Jurkat, Clone E6-1 (cell line): ENCODE results near the gene HSP90B1.

Source experiments
- DNase-seq: peaks from one replicate; pipeline ENCODE4 v3.0.0-alpha.2; 2011; ENCODE audit warnings: low read depth, low spot score
- H3K4me3 ChIP-seq: 2 replicates; pipeline ENCODE4 v1.5.1; 2011; ENCODE audit warnings: mild to moderate bottlenecking, low read length, control low read depth, moderate library complexity

HSP90B1 gene

GRCh38 chr12:103965590-103966504 lies 35.6 kb downstream of the HSP90B1 start, which contains the start of gene TDG:
Gene TDG (plus strand): TSS chr12:103965872. CDS start chr12:103966038, 166 bp downstream.
- H3K4me3 ChIP-seq = peak within 1 kb of the TSS; percentile 82

GRCh38 chr12:103966736-103967135 lies 36.5 kb downstream of the HSP90B1 start:
- no peak for DNase-seq

More at GRCh38 chr12:103965590-103966504, 35.6 kb downstream of the HSP90B1 start, which contains the start of gene TDG:
- peak; percentile 98 for DNase-seq

GRCh38 chr12:103969391-103969790 lies 39.2 kb downstream of the HSP90B1 start:
- DNase-seq = no peak
- no peak overlapping the region for H3K4me3 ChIP-seq

More at GRCh38 chr12:103966736-103967135, 36.5 kb downstream of the HSP90B1 start:
- H3K4me3 ChIP-seq = peak overlapping the region; percentile 82

DNA sequence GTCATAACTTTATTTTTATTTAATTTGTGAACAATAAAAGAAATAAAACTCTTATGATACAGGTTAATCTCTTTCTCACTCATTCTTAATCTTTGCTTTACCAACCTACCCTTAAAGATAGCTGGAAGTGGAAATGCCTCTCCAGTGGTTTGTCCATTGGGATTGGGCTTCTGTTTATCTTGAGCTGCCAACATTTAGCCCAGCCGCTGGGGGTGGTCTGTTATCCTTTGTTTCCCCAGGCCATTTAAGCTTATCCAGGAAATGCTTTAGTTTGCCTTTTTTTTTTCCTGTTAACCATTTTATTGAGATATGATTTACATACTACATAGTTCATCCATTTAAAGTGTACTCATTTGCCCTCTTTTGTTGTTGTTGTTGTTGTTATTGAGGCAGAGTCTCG lies 43.7 kb downstream of the HSP90B1 start:
- no peak overlapping the region for H3K4me3 ChIP-seq

DNA sequence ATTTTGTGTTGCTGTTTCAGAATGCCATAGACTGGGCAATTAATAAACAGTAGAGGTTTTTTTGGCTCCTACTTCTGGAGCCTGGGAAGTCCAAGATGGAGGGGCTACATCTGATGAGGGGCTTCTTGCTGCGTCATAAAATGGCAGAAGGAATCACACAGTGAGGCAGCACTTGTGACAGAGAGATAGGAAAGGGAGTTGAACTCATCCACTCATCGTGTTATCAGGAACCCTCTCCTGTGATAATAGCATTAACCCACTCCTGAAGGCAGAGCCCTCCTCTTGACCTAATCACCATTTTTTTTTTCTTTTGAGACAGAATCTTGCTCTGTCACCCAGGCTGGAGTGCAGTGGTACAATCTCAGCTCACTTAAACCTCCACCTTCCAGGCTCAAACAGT lies 45.2 kb downstream of the HSP90B1 start:
- DNase-seq = no peak
- no peak overlapping the region for H3K4me3 ChIP-seq

More for the DNA sequence above, 43.7 kb downstream of the HSP90B1 start:
- DNase-seq = no peak

GRCh38 chr12:103978384-103978982 lies 48.3 kb downstream of the HSP90B1 start:
- H3K4me3 ChIP-seq = no peak overlapping the region
- DNase-seq = no peak

DNA sequence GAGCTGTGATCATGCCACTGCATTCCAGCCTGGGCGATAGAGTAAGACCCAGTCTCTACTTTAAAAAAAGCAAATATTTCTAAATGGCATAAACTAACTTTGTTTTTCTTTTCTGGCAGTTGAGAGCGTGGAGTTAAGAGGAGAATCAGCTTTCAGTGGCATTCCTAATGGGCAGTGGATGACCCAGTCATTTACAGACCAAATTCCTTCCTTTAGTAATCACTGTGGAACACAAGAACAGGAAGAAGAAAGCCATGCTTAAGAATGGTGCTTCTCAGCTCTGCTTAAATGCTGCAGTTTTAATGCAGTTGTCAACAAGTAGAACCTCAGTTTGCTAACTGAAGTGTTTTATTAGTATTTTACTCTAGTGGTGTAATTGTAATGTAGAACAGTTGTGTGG lies 56.6 kb downstream of the HSP90B1 start:
- no peak for DNase-seq
- no peak overlapping the region for H3K4me3 ChIP-seq

DNA sequence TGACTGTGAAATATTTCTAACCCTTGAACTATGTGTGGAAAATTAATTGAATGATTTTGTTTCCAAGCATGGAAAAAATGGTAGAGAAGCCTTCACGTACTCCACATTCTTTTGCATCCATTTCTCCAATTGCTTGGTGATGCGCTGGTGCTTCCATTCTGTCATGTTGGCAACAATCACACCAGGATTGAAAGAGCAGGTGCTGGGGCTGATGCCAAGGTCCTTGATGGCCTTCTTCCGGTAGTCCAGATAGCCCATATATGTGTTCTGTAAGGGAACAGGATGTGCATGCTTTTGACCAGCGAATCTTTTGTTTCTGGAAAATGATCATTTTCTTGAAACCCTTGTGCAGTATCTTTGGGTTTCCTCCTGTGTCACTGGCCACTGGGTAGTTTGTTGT lies 64.0 kb downstream of the HSP90B1 start:
- H3K4me3 ChIP-seq = no peak overlapping the region
- DNase-seq = no peak

DNA sequence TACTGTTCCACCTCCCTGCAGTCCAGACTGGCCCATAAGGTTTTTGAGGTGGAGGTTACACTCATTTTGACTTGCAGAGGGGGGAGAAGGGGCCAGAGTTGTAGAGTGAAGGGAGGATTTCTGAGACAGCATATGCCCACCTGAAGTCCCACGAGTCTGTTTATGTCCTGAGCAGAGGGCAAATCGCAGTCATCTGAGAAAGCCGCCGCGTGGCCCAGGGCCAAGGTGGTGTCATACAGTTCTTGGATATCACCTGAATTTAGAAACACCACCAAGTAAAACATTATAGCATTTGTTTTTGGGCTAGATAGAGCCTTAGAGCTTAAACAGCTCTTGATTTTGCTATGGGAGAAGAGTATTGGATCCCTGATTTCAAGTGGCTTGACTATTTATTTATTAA lies 66.4 kb downstream of the HSP90B1 start:
- DNase-seq = no peak
- H3K4me3 ChIP-seq = no peak overlapping the region

DNA sequence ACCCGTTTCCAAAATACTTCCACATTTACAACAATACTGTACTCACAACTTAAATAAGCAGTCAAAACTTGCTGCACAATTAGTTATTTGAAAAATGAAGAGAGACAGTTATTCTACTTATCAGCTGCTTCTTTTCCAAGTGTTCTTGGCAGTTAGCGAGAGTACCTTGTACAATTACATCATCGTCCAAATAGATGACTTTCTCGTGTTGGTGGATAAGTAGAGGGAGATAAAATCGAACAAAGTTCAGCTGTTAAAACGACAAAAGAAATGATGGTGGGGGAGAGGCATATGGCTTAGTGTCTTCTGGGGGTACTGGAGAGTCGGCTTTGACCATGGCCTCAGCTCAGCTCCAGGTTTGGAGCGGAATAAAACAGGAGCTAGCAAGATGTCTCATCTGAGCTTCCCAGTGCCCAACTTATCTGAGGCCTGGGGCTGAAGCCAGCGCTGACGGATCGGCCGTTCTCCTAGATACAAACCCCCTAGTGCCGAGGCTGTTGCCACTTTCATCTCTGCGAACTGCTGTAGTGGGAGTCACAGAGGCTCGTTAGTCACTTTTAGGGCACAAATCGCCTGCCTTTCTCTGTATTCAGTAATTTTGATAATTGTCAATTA lies 67.2 kb downstream of the HSP90B1 start:
- no peak overlapping the region for H3K4me3 ChIP-seq
- no peak for DNase-seq
